ENCODE results near the gene ASCC2.

DNA sequence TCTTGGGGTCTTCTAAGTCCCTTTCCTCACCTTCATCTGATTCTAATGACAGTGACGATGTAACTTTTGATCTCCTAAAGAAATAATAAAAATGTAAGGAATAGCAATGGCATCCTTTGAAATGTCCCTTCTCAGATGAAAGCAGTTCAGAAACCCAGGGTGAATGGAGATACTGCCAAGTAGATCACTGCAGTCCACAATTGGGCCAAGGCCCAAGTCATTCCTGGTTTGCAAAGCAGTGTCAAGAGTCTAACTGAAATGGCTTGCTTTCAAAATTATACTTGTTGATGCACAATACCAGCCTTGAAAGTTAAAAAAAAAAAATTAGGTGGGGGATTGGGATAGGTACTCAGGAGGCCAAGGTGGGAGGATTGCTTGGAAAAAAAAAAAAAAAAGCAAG is 20.4 kb downstream of the ASCC2 start:
- TF ChIP-seq POLR2AphosphoS5 (IDR thresholded peaks at IDR 0.05; ENCODE audit: low read depth), result no peak
- TF ChIP-seq, protein P1, sequence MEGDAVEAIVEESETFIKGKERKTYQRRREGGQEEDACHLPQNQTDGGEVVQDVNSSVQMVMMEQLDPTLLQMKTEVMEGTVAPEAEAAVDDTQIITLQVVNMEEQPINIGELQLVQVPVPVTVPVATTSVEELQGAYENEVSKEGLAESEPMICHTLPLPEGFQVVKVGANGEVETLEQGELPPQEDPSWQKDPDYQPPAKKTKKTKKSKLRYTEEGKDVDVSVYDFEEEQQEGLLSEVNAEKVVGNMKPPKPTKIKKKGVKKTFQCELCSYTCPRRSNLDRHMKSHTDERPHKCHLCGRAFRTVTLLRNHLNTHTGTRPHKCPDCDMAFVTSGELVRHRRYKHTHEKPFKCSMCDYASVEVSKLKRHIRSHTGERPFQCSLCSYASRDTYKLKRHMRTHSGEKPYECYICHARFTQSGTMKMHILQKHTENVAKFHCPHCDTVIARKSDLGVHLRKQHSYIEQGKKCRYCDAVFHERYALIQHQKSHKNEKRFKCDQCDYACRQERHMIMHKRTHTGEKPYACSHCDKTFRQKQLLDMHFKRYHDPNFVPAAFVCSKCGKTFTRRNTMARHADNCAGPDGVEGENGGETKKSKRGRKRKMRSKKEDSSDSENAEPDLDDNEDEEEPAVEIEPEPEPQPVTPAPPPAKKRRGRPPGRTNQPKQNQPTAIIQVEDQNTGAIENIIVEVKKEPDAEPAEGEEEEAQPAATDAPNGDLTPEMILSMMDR (conservative IDR thresholded peaks at IDR 0.05; ENCODE audit: low read depth in 2 of 2), result no peak
- TF ChIP-seq EZH2phosphoT487 (IDR thresholded peaks at IDR 0.05; ENCODE audit: unreplicated experiment), result no peak
- no peak for TF ChIP-seq CREB1 (CRISPR knock-in tag; IDR thresholded peaks at IDR 0.05; ENCODE audit: low read depth)
- TF ChIP-seq NANOG (IDR thresholded peaks at IDR 0.05; ENCODE audit: borderline replicate concordance), result no peak
- no peak for TF ChIP-seq ZNF331 (CRISPR knock-in tag; IDR thresholded peaks at IDR 0.05; ENCODE audit: low read depth)
- TF ChIP-seq, protein P2, sequence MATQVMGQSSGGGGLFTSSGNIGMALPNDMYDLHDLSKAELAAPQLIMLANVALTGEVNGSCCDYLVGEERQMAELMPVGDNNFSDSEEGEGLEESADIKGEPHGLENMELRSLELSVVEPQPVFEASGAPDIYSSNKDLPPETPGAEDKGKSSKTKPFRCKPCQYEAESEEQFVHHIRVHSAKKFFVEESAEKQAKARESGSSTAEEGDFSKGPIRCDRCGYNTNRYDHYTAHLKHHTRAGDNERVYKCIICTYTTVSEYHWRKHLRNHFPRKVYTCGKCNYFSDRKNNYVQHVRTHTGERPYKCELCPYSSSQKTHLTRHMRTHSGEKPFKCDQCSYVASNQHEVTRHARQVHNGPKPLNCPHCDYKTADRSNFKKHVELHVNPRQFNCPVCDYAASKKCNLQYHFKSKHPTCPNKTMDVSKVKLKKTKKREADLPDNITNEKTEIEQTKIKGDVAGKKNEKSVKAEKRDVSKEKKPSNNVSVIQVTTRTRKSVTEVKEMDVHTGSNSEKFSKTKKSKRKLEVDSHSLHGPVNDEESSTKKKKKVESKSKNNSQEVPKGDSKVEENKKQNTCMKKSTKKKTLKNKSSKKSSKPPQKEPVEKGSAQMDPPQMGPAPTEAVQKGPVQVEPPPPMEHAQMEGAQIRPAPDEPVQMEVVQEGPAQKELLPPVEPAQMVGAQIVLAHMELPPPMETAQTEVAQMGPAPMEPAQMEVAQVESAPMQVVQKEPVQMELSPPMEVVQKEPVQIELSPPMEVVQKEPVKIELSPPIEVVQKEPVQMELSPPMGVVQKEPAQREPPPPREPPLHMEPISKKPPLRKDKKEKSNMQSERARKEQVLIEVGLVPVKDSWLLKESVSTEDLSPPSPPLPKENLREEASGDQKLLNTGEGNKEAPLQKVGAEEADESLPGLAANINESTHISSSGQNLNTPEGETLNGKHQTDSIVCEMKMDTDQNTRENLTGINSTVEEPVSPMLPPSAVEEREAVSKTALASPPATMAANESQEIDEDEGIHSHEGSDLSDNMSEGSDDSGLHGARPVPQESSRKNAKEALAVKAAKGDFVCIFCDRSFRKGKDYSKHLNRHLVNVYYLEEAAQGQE (IDR thresholded peaks at IDR 0.05; ENCODE audit: unreplicated experiment), result no peak
